ENCODE data around the gene MAX. TPM values are rescaled to one million over a fixed set of nuclear protein-coding genes. Genes with fewer than 3 reads are reported as not detected.

MAX gene
- total and polyA plus RNA-seq, 2 experiments from 2014 or later, result 36.2 to 39.0 TPM

DNA sequence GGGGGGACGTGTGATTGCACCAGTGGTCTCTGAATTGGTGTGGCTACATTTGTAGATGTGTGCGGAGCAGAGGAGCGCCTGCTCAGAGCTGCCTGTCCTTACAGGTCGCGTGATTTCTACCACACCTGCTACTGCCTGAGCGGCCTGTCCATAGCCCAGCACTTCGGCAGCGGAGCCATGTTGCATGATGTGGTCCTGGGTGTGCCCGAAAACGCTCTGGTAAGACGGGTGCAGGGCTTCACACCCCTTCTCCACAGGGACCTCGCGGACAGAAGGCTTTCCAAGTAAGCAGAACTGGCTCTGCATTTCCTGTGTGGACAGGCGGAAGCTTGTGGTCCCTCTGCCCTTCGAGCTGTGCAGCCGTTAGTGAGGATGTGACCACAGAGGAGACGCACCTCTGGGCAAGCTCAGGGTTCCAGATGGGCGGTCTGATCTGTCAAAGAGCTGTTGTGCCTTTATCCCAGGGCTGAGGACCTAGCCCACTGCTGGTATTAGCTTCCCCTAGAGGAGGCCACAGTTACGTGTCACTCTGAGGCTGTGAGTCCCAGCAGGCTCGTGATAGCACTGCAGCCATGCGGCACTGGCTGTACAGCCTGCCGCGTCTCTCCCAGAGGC lies 47.7 kb downstream of the MAX start:
- no peaks in the 10 kb centered on the region for H3K36me3 ChIP-seq
- no peak for DNase-seq (ENCODE audit: low read depth in 1 of 2, low spot score in 1 of 2)
- H3K27me3 ChIP-seq, result no peaks in the 10 kb centered on the region
- H3K9me3 ChIP-seq (ENCODE audit: low read depth), result no peaks in the 10 kb centered on the region
- no peak overlapping the region for H3K4me3 ChIP-seq
- no peaks in the 10 kb centered on the region for H3K4me1 ChIP-seq (ENCODE audit: low read depth)
- TF ChIP-seq, protein P1, sequence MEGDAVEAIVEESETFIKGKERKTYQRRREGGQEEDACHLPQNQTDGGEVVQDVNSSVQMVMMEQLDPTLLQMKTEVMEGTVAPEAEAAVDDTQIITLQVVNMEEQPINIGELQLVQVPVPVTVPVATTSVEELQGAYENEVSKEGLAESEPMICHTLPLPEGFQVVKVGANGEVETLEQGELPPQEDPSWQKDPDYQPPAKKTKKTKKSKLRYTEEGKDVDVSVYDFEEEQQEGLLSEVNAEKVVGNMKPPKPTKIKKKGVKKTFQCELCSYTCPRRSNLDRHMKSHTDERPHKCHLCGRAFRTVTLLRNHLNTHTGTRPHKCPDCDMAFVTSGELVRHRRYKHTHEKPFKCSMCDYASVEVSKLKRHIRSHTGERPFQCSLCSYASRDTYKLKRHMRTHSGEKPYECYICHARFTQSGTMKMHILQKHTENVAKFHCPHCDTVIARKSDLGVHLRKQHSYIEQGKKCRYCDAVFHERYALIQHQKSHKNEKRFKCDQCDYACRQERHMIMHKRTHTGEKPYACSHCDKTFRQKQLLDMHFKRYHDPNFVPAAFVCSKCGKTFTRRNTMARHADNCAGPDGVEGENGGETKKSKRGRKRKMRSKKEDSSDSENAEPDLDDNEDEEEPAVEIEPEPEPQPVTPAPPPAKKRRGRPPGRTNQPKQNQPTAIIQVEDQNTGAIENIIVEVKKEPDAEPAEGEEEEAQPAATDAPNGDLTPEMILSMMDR (IDR thresholded peaks at IDR 0.05; ENCODE audit: low read depth, low read length), result no peak
- H3K27ac ChIP-seq, result no peak overlapping the region

DNA sequence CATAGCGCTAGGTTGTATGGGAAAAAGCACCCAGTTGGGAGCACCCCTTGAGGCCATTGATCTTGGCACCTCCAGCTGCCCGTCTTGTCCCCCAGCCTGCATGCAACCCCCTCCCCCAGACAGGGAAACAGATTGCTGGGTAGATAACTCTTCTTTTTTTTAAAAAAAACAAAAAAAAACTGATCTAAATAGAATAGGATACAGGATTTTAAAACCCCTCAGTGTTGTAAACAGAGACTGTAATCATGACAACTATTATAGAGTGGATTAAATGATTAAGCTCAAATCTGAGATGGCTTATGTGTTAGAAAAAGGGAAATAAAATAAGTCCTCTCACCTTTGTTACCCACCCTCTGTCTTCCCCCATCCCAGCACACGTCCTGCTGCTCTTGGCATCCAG lies 48.9 kb downstream of the MAX start:
- DNase-seq (ENCODE audit: low read depth in 1 of 2, low spot score in 1 of 2), result no peak

DNA sequence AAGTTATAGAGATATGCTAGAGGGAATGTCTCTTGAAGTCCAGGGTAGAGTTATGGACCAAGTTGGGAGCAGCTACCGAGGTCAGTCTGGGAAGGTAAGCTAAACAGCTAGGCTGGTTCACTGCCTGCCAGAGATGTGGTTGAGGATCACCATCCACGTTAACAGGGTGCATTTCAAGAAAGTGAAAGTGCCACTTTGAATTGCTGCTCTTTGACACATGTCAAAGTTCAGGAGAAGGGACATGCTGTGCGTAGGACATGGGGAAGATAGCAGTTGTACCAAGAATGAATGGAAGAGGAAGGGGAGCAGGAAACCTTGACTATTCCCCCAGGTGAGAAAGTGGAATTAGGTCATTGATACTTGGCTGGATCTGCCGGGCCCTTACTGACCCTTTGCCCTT lies 49.5 kb downstream of the MAX start:
- H3K27ac ChIP-seq, result peak overlapping the region; percentile 14
- no peaks in the 10 kb centered on the region for H3K27me3 ChIP-seq
- no peaks in the 10 kb centered on the region for H3K4me1 ChIP-seq (ENCODE audit: low read depth)
- no peak for DNase-seq (ENCODE audit: low read depth in 1 of 2, low spot score in 1 of 2)
- H3K9me3 ChIP-seq (ENCODE audit: low read depth), result no peaks in the 10 kb centered on the region
- H3K36me3 ChIP-seq, result no peaks in the 10 kb centered on the region
- H3K4me3 ChIP-seq, result no peak overlapping the region
- TF ChIP-seq, protein P1 (IDR thresholded peaks at IDR 0.05; ENCODE audit: low read depth, low read length), result no peak

More for the DNA sequence above, 48.9 kb downstream of the MAX start:
- Histone ChIP-seq H3K4me1 (ENCODE audit: low read depth) (no peaks in the 10 kb centered on the region), H3K4me3 (no peak overlapping the region), H3K9me3 (ENCODE audit: low read depth) (no peaks in the 10 kb centered on the region), H3K36me3 (no peaks in the 10 kb centered on the region), H3K27me3 (no peaks in the 10 kb centered on the region), H3K27ac (no peak overlapping the region)
- TF ChIP-seq, protein P1 (IDR thresholded peaks at IDR 0.05; ENCODE audit: low read depth, low read length), result no peak

DNA sequence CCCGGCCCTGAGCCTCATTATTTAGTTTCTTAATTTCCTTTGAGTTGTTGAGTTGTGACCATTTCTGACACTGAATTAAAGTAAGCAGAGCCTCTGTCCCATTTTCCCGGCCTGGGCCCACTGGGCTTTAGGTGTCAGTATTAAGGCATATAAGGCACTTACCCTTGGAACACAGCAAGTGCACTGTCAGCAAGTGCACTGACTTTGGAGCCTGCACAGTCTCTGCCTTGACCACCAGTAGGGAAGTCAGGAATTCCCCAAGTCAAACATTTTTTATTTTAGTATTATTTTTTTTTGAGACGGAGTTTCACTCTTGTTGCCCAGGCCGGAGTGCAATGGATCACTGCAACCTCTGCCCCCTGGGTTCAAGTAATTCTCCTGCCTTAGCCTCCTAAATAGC lies 56.6 kb downstream of the MAX start:
- TF ChIP-seq, protein P1 (IDR thresholded peaks at IDR 0.05; ENCODE audit: low read depth, low read length), result no peak
- Histone ChIP-seq H3K9me3 (ENCODE audit: low read depth) (no peaks in the 10 kb centered on the region), H3K27me3 (no peaks in the 10 kb centered on the region), H3K4me3 (no peak overlapping the region), H3K4me1 (ENCODE audit: low read depth) (no peaks in the 10 kb centered on the region), H3K27ac (no peak overlapping the region), H3K36me3 (peaks cover 18% of the 10 kb centered on the region)
- DNase-seq (ENCODE audit: low read depth in 1 of 2, low spot score in 1 of 2), result no peak

DNA sequence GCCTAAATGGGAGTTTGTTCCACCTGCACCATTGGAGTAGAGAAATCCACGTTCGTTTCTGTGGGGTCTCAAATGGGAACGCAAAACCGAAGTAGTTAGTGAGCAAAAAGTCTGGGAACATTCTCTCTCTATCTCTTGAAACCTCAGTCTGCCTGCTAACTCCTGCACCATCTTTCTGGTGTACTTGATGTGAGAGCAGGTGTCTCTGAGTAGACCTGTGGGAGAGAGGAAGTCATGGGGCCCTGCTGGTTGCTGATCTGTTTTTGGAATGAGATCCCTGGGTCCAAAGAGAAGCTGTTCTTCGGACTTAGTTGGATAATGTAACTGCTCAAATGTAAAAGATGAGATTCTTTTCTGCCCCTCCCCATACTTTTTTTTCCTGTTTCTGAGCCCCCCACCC lies 57.3 kb downstream of the MAX start:
- TF ChIP-seq, protein P1 (IDR thresholded peaks at IDR 0.05; ENCODE audit: low read depth, low read length), result no peak
- Histone ChIP-seq H3K9me3 (ENCODE audit: low read depth) (no peaks in the 10 kb centered on the region), H3K4me1 (ENCODE audit: low read depth) (no peaks in the 10 kb centered on the region)

More for the DNA sequence above, 57.3 kb downstream of the MAX start:
- Histone ChIP-seq H3K27me3 (no peaks in the 10 kb centered on the region), H3K27ac (no peak overlapping the region), H3K36me3 (peaks cover 18% of the 10 kb centered on the region), H3K4me3 (no peak overlapping the region)
- DNase-seq (ENCODE audit: low read depth in 1 of 2, low spot score in 1 of 2), result no peak
